Breast epithelium (tissue), 3 donors: Measurements from ENCODE around the gene RARRES2.

Source experiments
- CTCF ChIP-seq, 3 donors: fragments of 450-650 bp; IDR thresholded peaks; one replicate each; pipeline ENCODE4 v1.5.1; 2016 to 2017; ENCODE audit warnings: antibody characterized with exemption in 3 of 3, mild to moderate bottlenecking in 3 of 3, moderate library complexity in 3 of 3
- POLR2A ChIP-seq: fragments of 450-650 bp; IDR thresholded peaks from one replicate; pipeline ENCODE4 v1.6.1; 2016; ENCODE audit warnings: antibody characterized with exemption, mild to moderate bottlenecking, moderate library complexity
- POLR2AphosphoS5 ChIP-seq, 3 donors: sonication (generic); formaldehyde crosslinking; IDR thresholded peaks; one replicate each; pipeline ENCODE4 v1.6.1; 2017; ENCODE audit warnings: antibody characterized with exemption in 3 of 3

- TF ChIP-seq POLR2AphosphoS5 (IDR thresholded peaks at IDR 0.05) = no peak
- TF ChIP-seq CTCF (IDR thresholded peaks at IDR 0.05) = no peak
- TF ChIP-seq POLR2A = no peak
Measured at GRCh38 chr7:150346922-150347321, 5.5 kb upstream of the RARRES2 start.
